SK-N-MC (cell line): ENCODE measurements around the gene MFSD6L.

Experiments
- EZH2 ChIP-seq: fragments of 200-600 bp; sonication (generic); IDR thresholded peaks from one replicate; pipeline ENCODE4 v1.6.1; 2017; ENCODE audit warnings: antibody characterized with exemption
- FOXP2 ChIP-seq: optimal IDR thresholded peaks from 2 replicates; pipeline ENCODE3; 2011; ENCODE audit warnings: mild to moderate bottlenecking, moderate library complexity; ENCODE audit not compliant: insufficient read depth; ENCODE audit errors: extremely low read length, control extremely low read depth
- POLR2AphosphoS5 ChIP-seq: IDR thresholded peaks from 2 replicates; pipeline ENCODE4 v1.6.1; 2012; ENCODE audit warnings: mild to moderate bottlenecking, low read depth, low read length, borderline replicate concordance

DNA sequence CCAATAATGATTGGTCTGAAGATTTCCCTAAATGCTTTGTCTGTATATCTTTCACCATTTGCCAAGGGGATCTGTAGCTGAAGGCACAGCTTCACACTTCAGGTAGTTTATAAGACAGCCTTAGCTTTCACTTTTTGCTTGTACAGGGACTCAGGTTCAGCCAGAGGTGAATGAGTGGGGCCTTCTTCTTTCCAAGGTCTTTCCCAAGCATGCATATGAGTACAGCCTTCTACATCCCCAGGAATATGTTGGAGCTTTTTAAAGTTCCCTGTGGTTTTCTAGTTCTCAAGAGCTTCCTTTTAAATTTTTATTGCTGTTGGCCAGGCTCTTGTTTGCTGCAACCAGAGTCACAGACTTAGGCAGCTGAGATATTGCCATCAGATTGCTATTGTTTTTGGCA is 22.9 kb downstream of the MFSD6L start:
- TF ChIP-seq POLR2AphosphoS5 (no peak), EZH2 (no peak), FOXP2 (no peak)
